Stimulated activated memory B cell treated with anti-CD40 and anti-IgM and Interleukin-4, amounts not matched to agents 10 μg/mL and 1 μg/mL and 100 μg/mL, for 72 hours (primary cell): ENCODE measurements around the gene CLDN15.
A peak's percentile ranks its signal among the peaks of the same experiment; 100 is the strongest.

Source experiments
- ATAC-seq: fragments of 150-1000 bp; cut with Tn5 transposase; 2 replicates; pipeline ENCODE4 v1.10.0; 2021
- H3K27ac Mint-ChIP-seq: one replicate; pipeline ENCODE4 v1.8.0; 2022; ENCODE audit warnings: mild to moderate bottlenecking, mixed read lengths
- H3K27me3 Mint-ChIP-seq: one replicate; pipeline ENCODE4 v1.8.0; 2022; ENCODE audit warnings: mixed read lengths
- H3K36me3 Mint-ChIP-seq: one replicate; pipeline ENCODE4 v1.8.0; 2022; ENCODE audit warnings: mixed read lengths
- H3K4me1 Mint-ChIP-seq: one replicate; pipeline ENCODE4 v1.8.0; 2022; ENCODE audit warnings: mixed read lengths
- H3K4me3 Mint-ChIP-seq: one replicate; pipeline ENCODE4 v1.8.0; 2022; ENCODE audit warnings: mild to moderate bottlenecking, moderate library complexity, mixed read lengths
- H3K9me3 Mint-ChIP-seq: one replicate; pipeline ENCODE4 v1.8.0; 2022; ENCODE audit warnings: mixed read lengths

The CLDN15 gene

GRCh38 chr7:101238226-101239182 is 902 bp upstream of the CLDN15 start:
- no peaks in the 10 kb centered on the region for H3K27me3 Mint-ChIP-seq
- H3K36me3 Mint-ChIP-seq, result peaks cover 26% of the 10 kb centered on the region
- H3K4me3 Mint-ChIP-seq, result no peak overlapping the region
- no peaks in the 10 kb centered on the region for H3K9me3 Mint-ChIP-seq
- H3K4me1 Mint-ChIP-seq, result peaks cover 5% of the 10 kb centered on the region
- H3K27ac Mint-ChIP-seq, result no peak overlapping the region
- no peak for ATAC-seq

GRCh38 chr7:101236292-101236835 is 1.2 kb downstream of the CLDN15 start:
- Mint-ChIP-seq H3K4me1 (peaks cover 4% of the 10 kb centered on the region), H3K4me3 (no peak overlapping the region), H3K36me3 (peaks cover 26% of the 10 kb centered on the region), H3K9me3 (no peaks in the 10 kb centered on the region), H3K27me3 (no peaks in the 10 kb centered on the region), H3K27ac (no peak overlapping the region)
- ATAC-seq, result no peak

GRCh38 chr7:101235522-101235921 is 2.1 kb downstream of the CLDN15 start:
- Mint-ChIP-seq H3K9me3 (no peaks in the 10 kb centered on the region), H3K27me3 (no peaks in the 10 kb centered on the region), H3K4me1 (peaks cover under 1% of the 10 kb centered on the region), H3K4me3 (no peak overlapping the region), H3K36me3 (peaks cover 23% of the 10 kb centered on the region), H3K27ac (no peak overlapping the region)
- no peak for ATAC-seq

GRCh38 chr7:101235050-101235449 is 2.6 kb downstream of the CLDN15 start:
- H3K27ac Mint-ChIP-seq, result no peak overlapping the region
- no peak overlapping the region for H3K4me3 Mint-ChIP-seq
- no peaks in the 10 kb centered on the region for H3K4me1 Mint-ChIP-seq
- ATAC-seq, result no peak
- H3K27me3 Mint-ChIP-seq, result no peaks in the 10 kb centered on the region
- H3K9me3 Mint-ChIP-seq, result no peaks in the 10 kb centered on the region
- peaks cover 23% of the 10 kb centered on the region for H3K36me3 Mint-ChIP-seq

- H3K9me3 Mint-ChIP-seq, result no peaks in the 10 kb centered on the region
- no peak overlapping the region for H3K27ac Mint-ChIP-seq
- no peaks in the 10 kb centered on the region for H3K4me1 Mint-ChIP-seq
- H3K4me3 Mint-ChIP-seq, result no peak overlapping the region
- H3K36me3 Mint-ChIP-seq, result peaks cover 23% of the 10 kb centered on the region
- no peaks in the 10 kb centered on the region for H3K27me3 Mint-ChIP-seq
- ATAC-seq, result no peak
Observed at GRCh38 chr7:101234636-101235035, 3.0 kb downstream of the CLDN15 start.

GRCh38 chr7:101233907-101234547 is 3.6 kb downstream of the CLDN15 start:
- H3K4me1 Mint-ChIP-seq, result no peaks in the 10 kb centered on the region
- H3K9me3 Mint-ChIP-seq, result no peaks in the 10 kb centered on the region
- no peak for ATAC-seq
- H3K27ac Mint-ChIP-seq, result no peak overlapping the region
- no peak overlapping the region for H3K4me3 Mint-ChIP-seq
- H3K36me3 Mint-ChIP-seq, result peaks cover 25% of the 10 kb centered on the region
- no peaks in the 10 kb centered on the region for H3K27me3 Mint-ChIP-seq

- Mint-ChIP-seq H3K4me3 (no peak overlapping the region), H3K36me3 (peaks cover 16% of the 10 kb centered on the region), H3K9me3 (no peaks in the 10 kb centered on the region), H3K4me1 (no peaks in the 10 kb centered on the region), H3K27me3 (no peaks in the 10 kb centered on the region), H3K27ac (no peak overlapping the region)
- peak; percentile 45 for ATAC-seq
Observed at GRCh38 chr7:101232141-101232850, 5.3 kb downstream of the CLDN15 start.

- Mint-ChIP-seq H3K9me3 (no peaks in the 10 kb centered on the region), H3K36me3 (peaks cover 22% of the 10 kb centered on the region), H3K27me3 (no peaks in the 10 kb centered on the region), H3K4me3 (no peak overlapping the region), H3K27ac (no peak overlapping the region), H3K4me1 (no peaks in the 10 kb centered on the region)
- ATAC-seq, result no peak
Observed at GRCh38 chr7:101231644-101232043, 6.0 kb downstream of the CLDN15 start.

GRCh38 chr7:101226721-101227120 is 10.9 kb downstream of the CLDN15 start:
- no peak overlapping the region for H3K4me3 Mint-ChIP-seq
- no peak for ATAC-seq
- H3K27me3 Mint-ChIP-seq, result no peaks in the 10 kb centered on the region
- peaks cover 59% of the 10 kb centered on the region for H3K36me3 Mint-ChIP-seq
- H3K4me1 Mint-ChIP-seq, result peaks cover 7% of the 10 kb centered on the region
- H3K9me3 Mint-ChIP-seq, result no peaks in the 10 kb centered on the region
- H3K27ac Mint-ChIP-seq, result no peak overlapping the region

- H3K4me3 Mint-ChIP-seq, result no peak overlapping the region
- H3K36me3 Mint-ChIP-seq, result peaks cover 61% of the 10 kb centered on the region
- ATAC-seq, result no peak
- no peaks in the 10 kb centered on the region for H3K9me3 Mint-ChIP-seq
- H3K27ac Mint-ChIP-seq, result no peak overlapping the region
- peaks cover 16% of the 10 kb centered on the region for H3K4me1 Mint-ChIP-seq
- no peaks in the 10 kb centered on the region for H3K27me3 Mint-ChIP-seq
Observed at GRCh38 chr7:101225650-101226049, 12.0 kb downstream of the CLDN15 start.

GRCh38 chr7:101223528-101223927 is 14.1 kb downstream of the CLDN15 start:
- Mint-ChIP-seq H3K27ac (no peak overlapping the region), H3K27me3 (no peaks in the 10 kb centered on the region), H3K4me3 (no peak overlapping the region), H3K36me3 (peaks cover 52% of the 10 kb centered on the region), H3K9me3 (no peaks in the 10 kb centered on the region), H3K4me1 (peaks cover 31% of the 10 kb centered on the region)
- peak; percentile 34 for ATAC-seq

- H3K4me3 Mint-ChIP-seq, result no peak overlapping the region
- no peaks in the 10 kb centered on the region for H3K27me3 Mint-ChIP-seq
- H3K9me3 Mint-ChIP-seq, result no peaks in the 10 kb centered on the region
- H3K36me3 Mint-ChIP-seq, result peaks cover 49% of the 10 kb centered on the region
- no peak overlapping the region for H3K27ac Mint-ChIP-seq
- ATAC-seq, result no peak
- H3K4me1 Mint-ChIP-seq, result peaks cover 37% of the 10 kb centered on the region
Observed at GRCh38 chr7:101222275-101222830, 15.2 kb downstream of the CLDN15 start.

- peaks cover 52% of the 10 kb centered on the region for H3K4me1 Mint-ChIP-seq
- H3K27me3 Mint-ChIP-seq, result no peaks in the 10 kb centered on the region
- no peak overlapping the region for H3K4me3 Mint-ChIP-seq
- no peak for ATAC-seq
- no peaks in the 10 kb centered on the region for H3K9me3 Mint-ChIP-seq
- H3K27ac Mint-ChIP-seq, result no peak overlapping the region
- H3K36me3 Mint-ChIP-seq, result peaks cover 53% of the 10 kb centered on the region
Observed at GRCh38 chr7:101220295-101220694, 17.3 kb downstream of the CLDN15 start.

- ATAC-seq, result no peak
- Mint-ChIP-seq H3K27me3 (no peaks in the 10 kb centered on the region), H3K4me3 (peak overlapping the region; percentile 98), H3K9me3 (no peaks in the 10 kb centered on the region), H3K36me3 (peaks cover 47% of the 10 kb centered on the region), H3K4me1 (peaks cover 52% of the 10 kb centered on the region), H3K27ac (peak overlapping the region; percentile 94)
Observed at GRCh38 chr7:101218236-101219125, 19.1 kb downstream of the CLDN15 start.
